Body of pancreas (tissue), 4 donors: ENCODE results near the gene NBPF15.
"Not testable (repeated sequence)": the region's sequence is repeated elsewhere in the genome, so short reads cannot be mapped to it uniquely, and the experiment has no call there.

ENCODE experiments used
- POLR2A ChIP-seq, 3 donors: fragments of 450-650 bp; IDR thresholded peaks; one replicate each; pipeline ENCODE4 v1.6.1; 2016; ENCODE audit warnings: antibody characterized with exemption in 3 of 3, mild to moderate bottlenecking in 2 of 3
- TF ChIP-seq, protein P1 (sequence below), 7 experiments: fragments of 450-650 bp in 4 of 7; fragments of 200-600 bp in 3 of 7; sonication (generic) in 3 of 7; IDR thresholded peaks; one replicate each; pipeline ENCODE4 v1.5.1; 2016 to 2019; ENCODE audit warnings: antibody characterized with exemption in 7 of 7

DNA sequence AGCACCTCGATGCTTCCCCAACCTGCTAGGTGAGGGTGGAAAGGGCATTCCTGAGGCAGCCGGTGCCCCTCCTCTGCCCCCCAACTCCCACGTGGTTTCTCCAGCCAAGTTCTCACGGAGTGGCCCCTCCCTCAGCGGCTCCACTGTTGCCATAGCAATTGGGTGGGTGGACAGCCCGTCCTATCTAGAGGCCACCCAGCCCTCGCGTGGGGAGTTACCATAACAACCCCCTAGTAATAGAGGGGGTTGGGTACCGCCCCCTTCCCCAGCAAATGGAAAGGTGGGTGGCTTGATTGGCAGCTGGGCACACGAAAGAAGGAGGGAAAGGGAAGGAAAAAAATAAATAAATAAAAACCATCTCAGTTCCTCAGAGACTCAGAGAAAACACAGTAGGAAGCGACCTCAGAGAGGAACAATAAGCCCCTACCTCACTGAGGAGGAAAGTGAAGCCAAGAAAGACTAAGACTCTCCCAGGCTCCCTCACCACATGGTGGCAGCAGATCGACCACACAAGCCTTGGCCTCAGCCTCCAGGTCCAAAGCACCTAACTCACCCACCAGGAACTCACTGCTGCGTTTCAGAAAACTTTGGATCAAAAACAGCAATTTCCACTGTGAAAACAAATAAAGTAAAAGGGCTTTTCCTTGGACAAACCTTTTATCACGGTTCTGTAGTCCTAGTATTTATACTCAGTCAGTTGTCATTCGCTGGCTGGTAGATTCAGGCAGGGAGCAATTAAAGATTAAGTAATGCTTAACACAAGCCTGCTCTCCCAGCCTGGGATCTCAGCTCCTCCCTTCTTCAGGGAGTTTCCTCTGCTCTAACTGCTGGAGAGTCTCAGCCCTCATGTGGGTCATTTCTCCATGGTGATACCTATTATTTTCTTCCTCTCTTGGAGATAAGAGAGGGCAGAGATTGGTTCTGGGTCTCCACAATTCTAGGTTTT is 23.9 kb upstream of the NBPF15 start:
- TF ChIP-seq, protein P1, sequence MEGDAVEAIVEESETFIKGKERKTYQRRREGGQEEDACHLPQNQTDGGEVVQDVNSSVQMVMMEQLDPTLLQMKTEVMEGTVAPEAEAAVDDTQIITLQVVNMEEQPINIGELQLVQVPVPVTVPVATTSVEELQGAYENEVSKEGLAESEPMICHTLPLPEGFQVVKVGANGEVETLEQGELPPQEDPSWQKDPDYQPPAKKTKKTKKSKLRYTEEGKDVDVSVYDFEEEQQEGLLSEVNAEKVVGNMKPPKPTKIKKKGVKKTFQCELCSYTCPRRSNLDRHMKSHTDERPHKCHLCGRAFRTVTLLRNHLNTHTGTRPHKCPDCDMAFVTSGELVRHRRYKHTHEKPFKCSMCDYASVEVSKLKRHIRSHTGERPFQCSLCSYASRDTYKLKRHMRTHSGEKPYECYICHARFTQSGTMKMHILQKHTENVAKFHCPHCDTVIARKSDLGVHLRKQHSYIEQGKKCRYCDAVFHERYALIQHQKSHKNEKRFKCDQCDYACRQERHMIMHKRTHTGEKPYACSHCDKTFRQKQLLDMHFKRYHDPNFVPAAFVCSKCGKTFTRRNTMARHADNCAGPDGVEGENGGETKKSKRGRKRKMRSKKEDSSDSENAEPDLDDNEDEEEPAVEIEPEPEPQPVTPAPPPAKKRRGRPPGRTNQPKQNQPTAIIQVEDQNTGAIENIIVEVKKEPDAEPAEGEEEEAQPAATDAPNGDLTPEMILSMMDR (IDR thresholded peaks at IDR 0.05) = not testable (repeated sequence)
- not testable (repeated sequence) for TF ChIP-seq POLR2A (IDR thresholded peaks at IDR 0.05)
